GM23338 (cell line): ENCODE data around the gene PRR27.

Experiments
- EZH2 ChIP-seq: fragments of 200-600 bp; sonication (generic); IDR thresholded peaks from one replicate; pipeline ENCODE4 v1.8.0; 2017; ENCODE audit warnings: antibody characterized with exemption, mild to moderate bottlenecking, low read depth; ENCODE audit not compliant: unreplicated experiment
- POLR2AphosphoS5 ChIP-seq: IDR thresholded peaks from 2 replicates; pipeline ENCODE4 v1.6.1; 2016; ENCODE audit warnings: antibody characterized with exemption, low read depth
- TF ChIP-seq, protein P1 (sequence below), 2 experiments: fragments of 200-600 bp in 1 of 2; sonication (generic) in 1 of 2; conservative IDR thresholded peaks; 2 replicates each; pipeline versions ENCODE4 v1.5.1 to v1.6.1; 2016 to 2017; ENCODE audit warnings: antibody characterized with exemption in 2 of 2, low read depth in 2 of 2, mild to moderate bottlenecking in 2 of 2, moderate library complexity in 1 of 2

- TF ChIP-seq, protein P1, sequence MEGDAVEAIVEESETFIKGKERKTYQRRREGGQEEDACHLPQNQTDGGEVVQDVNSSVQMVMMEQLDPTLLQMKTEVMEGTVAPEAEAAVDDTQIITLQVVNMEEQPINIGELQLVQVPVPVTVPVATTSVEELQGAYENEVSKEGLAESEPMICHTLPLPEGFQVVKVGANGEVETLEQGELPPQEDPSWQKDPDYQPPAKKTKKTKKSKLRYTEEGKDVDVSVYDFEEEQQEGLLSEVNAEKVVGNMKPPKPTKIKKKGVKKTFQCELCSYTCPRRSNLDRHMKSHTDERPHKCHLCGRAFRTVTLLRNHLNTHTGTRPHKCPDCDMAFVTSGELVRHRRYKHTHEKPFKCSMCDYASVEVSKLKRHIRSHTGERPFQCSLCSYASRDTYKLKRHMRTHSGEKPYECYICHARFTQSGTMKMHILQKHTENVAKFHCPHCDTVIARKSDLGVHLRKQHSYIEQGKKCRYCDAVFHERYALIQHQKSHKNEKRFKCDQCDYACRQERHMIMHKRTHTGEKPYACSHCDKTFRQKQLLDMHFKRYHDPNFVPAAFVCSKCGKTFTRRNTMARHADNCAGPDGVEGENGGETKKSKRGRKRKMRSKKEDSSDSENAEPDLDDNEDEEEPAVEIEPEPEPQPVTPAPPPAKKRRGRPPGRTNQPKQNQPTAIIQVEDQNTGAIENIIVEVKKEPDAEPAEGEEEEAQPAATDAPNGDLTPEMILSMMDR (conservative IDR thresholded peaks at IDR 0.05; ENCODE audit: low read depth in 2 of 2) = no peak
- no peak for TF ChIP-seq EZH2
- TF ChIP-seq POLR2AphosphoS5 = no peak
Measured at GRCh38 chr4:70192895-70193294, 38.9 kb downstream of the PRR27 start.
